GM13977 (cell line): Measurements from ENCODE around the gene NET1.

Experiments
- DNase-seq: peaks from one replicate; pipeline ENCODE4 v3.0.0; 2012; ENCODE audit warnings: low spot score
- CTCF ChIP-seq: IDR thresholded peaks from 2 replicates; pipeline ENCODE4 v1.5.1; 2012; ENCODE audit warnings: mild to moderate bottlenecking, control low read depth; ENCODE audit not compliant: insufficient read depth; ENCODE audit errors: extremely low read depth, missing control alignments
- in situ Hi-C: fragments of 300-500 bp; cut with MboI; formaldehyde crosslinking; loops from one replicate; pipeline ENCODE4 v1.12.0; 2022; ENCODE audit warnings: low sequenced_read_pairs, low pct_unique_long_range_greater_than_20kb, mixed read lengths, inconsistent platforms; ENCODE audit not compliant: unreplicated experiment

NET1 gene

GRCh38 chr10:5506246-5506645, 93.9 kb downstream of the NET1 start:
- in situ Hi-C loops = no loop called here
- DNase-seq = no peak
- no peak for TF ChIP-seq CTCF

- no peak for TF ChIP-seq CTCF
- in situ Hi-C loops = no loop called here
These were observed 94.6 kb downstream of the NET1 start for GRCh38 chr10:5506751-5507648.

GRCh38 chr10:5507649-5508131, 95.3 kb downstream of the NET1 start:
- in situ Hi-C loops = no loop called here
- TF ChIP-seq CTCF = no peak
- no peak for DNase-seq

More at GRCh38 chr10:5506751-5507648, 94.6 kb downstream of the NET1 start:
- no peak for DNase-seq

- DNase-seq = no peak
- no peak for TF ChIP-seq CTCF
- in situ Hi-C loops = no loop called here
These were observed 95.8 kb downstream of the NET1 start for GRCh38 chr10:5508161-5508604.
